HFF-Myc (cell line): ENCODE data around the gene DUSP10.

Experiments used
- DNase-seq: peaks from one replicate; pipeline ENCODE4 v3.0.0-alpha.2; 2011; ENCODE audit warnings: low read depth; ENCODE audit errors: extremely low read depth
- H3K4me3 ChIP-seq: replicated peaks from 2 replicates; pipeline ENCODE4 v1.5.1; 2011; ENCODE audit warnings: low read depth, mild to moderate bottlenecking, control low read depth, low read length
- TF ChIP-seq, protein P1 (sequence below): IDR thresholded peaks from 2 replicates; pipeline ENCODE4 v1.5.1; 2012; ENCODE audit warnings: mild to moderate bottlenecking, low read depth, low read length, control low read depth; ENCODE audit errors: missing control alignments

The DUSP10 gene

DNA sequence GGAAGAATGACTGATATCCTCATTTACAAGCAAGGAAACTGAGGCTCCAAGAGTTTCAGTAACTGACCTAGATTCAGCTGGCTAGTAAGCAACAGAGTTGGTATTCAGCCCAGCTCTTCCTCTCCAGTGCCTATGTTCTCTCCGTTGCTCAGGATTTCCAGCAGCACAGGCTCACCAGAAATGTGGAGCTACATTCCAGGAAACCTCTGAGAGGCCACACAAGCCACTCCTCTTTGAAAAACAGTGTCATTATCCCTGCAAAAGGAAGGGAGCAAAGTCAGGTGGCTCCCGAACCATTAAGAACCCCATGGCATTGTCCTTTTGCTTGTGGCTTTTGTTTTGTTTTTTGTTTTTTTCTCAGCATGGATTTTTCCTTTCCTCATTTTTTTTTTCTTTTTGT is 40.6 kb upstream of the DUSP10 start:
- TF ChIP-seq, protein P1, sequence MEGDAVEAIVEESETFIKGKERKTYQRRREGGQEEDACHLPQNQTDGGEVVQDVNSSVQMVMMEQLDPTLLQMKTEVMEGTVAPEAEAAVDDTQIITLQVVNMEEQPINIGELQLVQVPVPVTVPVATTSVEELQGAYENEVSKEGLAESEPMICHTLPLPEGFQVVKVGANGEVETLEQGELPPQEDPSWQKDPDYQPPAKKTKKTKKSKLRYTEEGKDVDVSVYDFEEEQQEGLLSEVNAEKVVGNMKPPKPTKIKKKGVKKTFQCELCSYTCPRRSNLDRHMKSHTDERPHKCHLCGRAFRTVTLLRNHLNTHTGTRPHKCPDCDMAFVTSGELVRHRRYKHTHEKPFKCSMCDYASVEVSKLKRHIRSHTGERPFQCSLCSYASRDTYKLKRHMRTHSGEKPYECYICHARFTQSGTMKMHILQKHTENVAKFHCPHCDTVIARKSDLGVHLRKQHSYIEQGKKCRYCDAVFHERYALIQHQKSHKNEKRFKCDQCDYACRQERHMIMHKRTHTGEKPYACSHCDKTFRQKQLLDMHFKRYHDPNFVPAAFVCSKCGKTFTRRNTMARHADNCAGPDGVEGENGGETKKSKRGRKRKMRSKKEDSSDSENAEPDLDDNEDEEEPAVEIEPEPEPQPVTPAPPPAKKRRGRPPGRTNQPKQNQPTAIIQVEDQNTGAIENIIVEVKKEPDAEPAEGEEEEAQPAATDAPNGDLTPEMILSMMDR = no peak
- H3K4me3 ChIP-seq = no peak overlapping the region
- DNase-seq = no peak

DNA sequence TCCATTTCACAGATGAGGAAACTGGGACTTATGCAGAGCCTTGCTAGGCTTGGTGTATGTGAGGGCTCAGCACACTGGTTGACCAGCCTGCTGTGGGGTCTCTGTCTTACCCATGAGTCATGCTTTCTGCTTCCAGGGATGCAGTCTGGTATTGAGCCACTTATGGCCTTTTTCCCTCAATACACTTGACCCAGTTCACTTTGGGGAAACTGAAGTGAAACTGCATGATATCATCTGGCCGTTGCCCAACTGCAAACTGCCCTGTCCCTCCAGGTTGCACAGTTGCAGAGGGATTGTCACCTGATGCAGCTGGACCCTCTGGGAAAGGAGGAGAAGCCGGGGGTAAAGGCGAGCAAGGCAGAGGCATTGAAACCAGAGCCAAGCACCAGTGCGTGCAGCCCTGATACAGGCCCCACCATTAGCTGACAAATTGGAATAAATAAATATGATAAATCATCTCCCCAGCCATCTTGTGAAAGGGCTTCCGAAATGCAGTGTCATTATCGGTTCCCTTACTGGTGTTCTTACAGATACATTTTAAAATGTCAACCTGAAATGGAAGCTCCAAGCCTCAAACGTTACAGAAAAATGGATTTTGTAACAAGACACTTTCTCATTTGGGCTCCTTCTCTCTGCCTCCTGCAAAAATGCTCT is 39.3 kb upstream of the DUSP10 start:
- no peak for DNase-seq
- no peak overlapping the region for H3K4me3 ChIP-seq
- TF ChIP-seq, protein P1 = no peak

DNA sequence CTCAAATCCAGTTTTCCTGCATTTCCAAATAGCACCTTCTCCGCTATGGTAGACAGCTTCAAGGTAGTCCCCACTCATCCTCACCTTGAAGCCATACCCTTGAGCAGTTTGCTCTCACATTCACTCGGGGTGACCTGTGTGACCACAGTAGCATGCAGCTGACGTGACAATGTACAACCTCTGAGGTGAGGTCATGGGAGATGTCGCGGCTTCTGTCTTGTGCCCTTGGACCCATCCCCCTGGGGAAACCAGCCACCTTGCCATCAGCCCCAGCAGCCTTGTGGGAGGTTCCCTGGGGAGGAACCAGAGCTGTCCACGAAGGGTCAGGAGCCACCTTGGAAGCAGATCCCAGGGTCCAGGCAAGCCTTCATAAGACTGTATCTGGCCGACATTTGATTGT is 38.3 kb upstream of the DUSP10 start:
- TF ChIP-seq, protein P1 = no peak
- H3K4me3 ChIP-seq = no peak overlapping the region
- no peak for DNase-seq

DNA sequence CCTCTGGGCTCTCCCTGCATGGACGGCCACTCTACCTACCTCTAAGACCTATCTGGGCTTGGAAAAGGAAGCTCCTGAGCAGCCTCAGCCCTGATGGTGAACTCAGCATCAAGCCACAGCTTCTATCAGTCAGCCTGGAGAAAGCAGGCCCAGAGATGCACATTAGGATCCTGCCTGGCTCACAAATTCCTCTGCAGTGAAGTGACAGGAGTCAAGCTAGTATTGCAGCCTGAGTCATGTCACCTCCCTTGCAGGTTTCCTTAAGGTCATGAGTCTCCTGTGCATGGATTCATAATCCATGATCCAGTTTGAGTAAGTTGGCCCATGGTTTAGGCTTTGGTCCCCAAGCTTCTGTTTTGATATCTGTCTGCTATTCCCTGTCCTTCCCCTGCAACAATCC is 37.9 kb upstream of the DUSP10 start:
- TF ChIP-seq, protein P1 = no peak
- H3K4me3 ChIP-seq = no peak overlapping the region
- DNase-seq = no peak

DNA sequence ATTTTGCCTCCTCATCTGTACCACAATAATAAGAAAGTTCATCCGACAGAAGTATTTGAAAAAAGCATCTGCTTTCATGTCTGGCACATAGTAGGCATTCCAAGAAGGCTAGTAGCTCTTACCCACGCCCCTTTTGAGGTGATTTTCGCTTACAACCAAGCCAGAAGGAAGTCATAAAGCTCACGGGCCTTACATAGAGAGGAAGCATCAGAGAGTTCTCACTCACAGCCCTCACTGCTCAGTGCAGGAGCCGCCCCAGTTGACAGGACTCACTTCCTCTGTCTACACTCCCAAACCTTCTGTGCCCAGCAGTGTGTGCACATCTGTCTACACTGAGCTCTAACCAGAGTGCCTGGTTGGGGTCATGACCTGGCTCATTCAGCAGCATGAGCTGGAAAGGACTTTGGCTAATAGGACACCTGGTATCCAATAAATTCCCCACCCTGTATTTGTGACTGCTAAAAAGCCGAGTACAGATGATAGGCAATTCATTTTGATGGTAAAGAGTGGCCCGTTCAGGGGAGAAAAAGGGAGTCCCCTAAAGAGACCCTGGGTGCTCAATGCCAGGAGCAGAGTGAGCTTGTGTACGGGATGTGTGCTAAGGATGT is 36.8 kb upstream of the DUSP10 start:
- no peak for DNase-seq
- H3K4me3 ChIP-seq = no peak overlapping the region
- TF ChIP-seq, protein P1 = no peak

DNA sequence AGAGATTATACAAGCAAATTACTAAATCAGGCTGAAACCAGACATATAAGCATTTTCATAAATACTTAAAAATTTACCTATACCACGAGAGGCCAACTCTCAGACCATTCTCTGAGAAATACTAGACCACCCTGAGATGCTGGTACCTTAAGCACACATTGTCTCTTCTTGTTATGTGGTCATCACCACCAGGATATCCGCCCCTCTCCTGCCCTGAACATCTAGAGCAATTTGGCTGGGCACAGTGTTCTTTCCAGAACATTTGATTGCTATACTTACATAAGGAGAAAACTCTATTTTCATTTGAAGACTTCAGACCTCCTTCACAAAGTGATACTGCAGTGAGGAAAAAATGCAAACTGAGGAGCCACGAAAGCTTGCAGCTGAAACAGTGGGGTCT is 36.2 kb upstream of the DUSP10 start:
- TF ChIP-seq, protein P1 = no peak
- no peak for DNase-seq
- H3K4me3 ChIP-seq = no peak overlapping the region
